Measurements from ENCODE around the gene WDR27. TPM values are rescaled to one million over a fixed set of nuclear protein-coding genes. Genes with fewer than 3 reads are reported as not detected.

The WDR27 gene
- total and polyA plus RNA-seq, 12 donors: 3.2 to 12.0 (median 6.6) TPM

DNA sequence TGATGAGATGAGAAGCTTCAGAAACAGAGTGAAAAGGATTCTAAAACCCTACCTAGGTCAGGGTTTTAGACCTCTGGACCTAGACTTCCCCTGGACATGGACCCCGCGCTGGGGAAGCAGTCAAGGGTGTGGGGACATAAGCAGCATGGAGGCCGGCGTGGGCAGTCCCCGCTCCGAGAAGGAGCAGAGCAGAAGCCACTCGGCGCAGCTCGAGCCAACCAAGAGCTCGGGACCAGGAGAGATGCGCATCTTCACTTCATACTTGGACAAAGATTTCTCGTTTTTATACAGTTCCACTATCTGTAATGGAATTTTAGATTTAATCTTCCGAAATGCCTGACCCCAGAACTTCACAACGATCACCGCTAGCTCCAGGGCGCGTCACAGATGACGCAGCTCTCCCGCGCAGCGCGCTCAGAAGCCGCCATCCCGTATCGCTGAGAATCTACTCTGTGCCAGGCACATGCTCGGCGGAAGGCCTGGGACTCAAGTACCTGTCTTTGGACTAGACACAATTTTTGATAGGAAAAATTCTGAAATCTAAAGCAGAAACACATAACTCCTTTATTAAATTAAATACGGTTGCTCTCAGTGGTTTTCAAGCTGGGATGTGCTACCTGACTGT, 60.3 kb downstream of the WDR27 start:
- 97 to 98% methylated on average over 28 of the region's 28 CpGs for WGBS, 2 donors
- Histone ChIP-seq H3K36me3 (peaks cover 0 to 8% (median 0%) of the 10 kb centered on the region in 9 donors), H3K27me3 (no peaks in the 10 kb centered on the region), H3K4me3 (no peak overlapping the region), H3K27ac (no peak overlapping the region), H3K9me3 (no peaks in the 10 kb centered on the region), H3K4me1 (no peaks in the 10 kb centered on the region)
- DNase-seq (no peak), ATAC-seq (no peak)
- intact Hi-C loops (cut with DNase I): no loop called here
- TF ChIP-seq, protein P1, sequence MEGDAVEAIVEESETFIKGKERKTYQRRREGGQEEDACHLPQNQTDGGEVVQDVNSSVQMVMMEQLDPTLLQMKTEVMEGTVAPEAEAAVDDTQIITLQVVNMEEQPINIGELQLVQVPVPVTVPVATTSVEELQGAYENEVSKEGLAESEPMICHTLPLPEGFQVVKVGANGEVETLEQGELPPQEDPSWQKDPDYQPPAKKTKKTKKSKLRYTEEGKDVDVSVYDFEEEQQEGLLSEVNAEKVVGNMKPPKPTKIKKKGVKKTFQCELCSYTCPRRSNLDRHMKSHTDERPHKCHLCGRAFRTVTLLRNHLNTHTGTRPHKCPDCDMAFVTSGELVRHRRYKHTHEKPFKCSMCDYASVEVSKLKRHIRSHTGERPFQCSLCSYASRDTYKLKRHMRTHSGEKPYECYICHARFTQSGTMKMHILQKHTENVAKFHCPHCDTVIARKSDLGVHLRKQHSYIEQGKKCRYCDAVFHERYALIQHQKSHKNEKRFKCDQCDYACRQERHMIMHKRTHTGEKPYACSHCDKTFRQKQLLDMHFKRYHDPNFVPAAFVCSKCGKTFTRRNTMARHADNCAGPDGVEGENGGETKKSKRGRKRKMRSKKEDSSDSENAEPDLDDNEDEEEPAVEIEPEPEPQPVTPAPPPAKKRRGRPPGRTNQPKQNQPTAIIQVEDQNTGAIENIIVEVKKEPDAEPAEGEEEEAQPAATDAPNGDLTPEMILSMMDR (IDR thresholded peaks at IDR 0.05): no peak

DNA sequence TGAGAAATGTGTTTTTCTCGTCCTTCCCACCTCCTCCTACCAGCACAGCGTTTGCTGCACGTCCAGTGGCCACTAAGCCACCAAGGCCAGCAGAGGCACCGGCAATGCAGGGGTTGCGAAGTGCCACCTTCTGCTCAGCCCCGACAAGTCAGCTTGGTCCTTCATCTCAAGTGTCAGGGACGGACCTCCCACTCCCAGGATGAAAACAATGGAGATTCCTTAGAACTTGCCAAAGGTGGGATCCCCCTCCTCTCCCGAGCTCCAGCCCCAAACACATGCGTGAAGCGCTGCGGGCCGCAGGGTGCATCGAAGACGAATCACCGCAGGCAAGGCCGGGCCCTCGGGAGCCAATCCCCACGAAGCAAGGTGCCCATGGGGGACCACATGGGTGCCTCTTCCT, 60.8 kb downstream of the WDR27 start:
- Histone ChIP-seq H3K4me1 (peaks cover 0 to 1% (median 0%) of the 10 kb centered on the region in 9 donors), H3K9me3 (no peaks in the 10 kb centered on the region), H3K27ac (no peak overlapping the region), H3K27me3 (no peaks in the 10 kb centered on the region), H3K36me3 (peaks cover 0 to 8% (median 0%) of the 10 kb centered on the region in 9 donors), H3K4me3 (no peak overlapping the region)
- ATAC-seq (no peak), DNase-seq (no peak)
- 92 to 93% methylated on average over 18 of the region's 18 CpGs for WGBS, 2 donors
- TF ChIP-seq, protein P1 (IDR thresholded peaks at IDR 0.05): no peak
- intact Hi-C loops (cut with DNase I): no loop called here

DNA sequence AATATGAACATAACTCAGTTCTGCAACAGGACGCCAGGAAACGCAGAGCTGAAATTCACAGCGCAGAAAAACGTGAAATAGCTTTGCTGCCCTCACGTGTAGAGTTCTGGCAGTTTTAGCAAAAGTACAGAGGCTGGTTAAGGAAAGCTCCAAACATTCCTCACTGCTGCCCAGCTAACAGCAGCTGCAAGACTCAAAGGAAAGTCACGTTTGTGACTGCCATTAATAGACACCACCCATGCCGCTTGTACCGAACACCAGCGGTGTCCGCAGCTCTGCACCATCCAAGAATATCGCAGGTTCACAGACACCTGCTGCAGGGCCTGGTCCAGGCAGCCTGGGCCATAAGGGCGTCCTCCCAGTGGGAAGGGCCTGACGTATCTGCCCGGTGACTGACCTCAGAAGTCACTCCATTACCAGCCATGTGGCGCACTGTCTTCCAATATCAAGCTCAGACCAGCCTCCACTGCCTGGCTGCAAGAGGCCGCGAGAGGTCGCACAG, 61.4 kb downstream of the WDR27 start:
- TF ChIP-seq, protein P1 (IDR thresholded peaks at IDR 0.05): no peak
- Histone ChIP-seq H3K4me3 (no peak overlapping the region), H3K27ac (no peak overlapping the region), H3K4me1 (peaks cover 0 to 3% (median 0%) of the 10 kb centered on the region in 9 donors), H3K36me3 (peaks cover 0 to 8% (median 0%) of the 10 kb centered on the region in 9 donors), H3K9me3 (no peaks in the 10 kb centered on the region), H3K27me3 (no peaks in the 10 kb centered on the region)
- DNase-seq: no peak
- WGBS, 2 donors: 88 to 92% methylated on average over 18 of the region's 18 CpGs
- ATAC-seq: peak in 1 of 8 donors; percentile 30
- intact Hi-C loops (cut with DNase I): no loop called here

DNA sequence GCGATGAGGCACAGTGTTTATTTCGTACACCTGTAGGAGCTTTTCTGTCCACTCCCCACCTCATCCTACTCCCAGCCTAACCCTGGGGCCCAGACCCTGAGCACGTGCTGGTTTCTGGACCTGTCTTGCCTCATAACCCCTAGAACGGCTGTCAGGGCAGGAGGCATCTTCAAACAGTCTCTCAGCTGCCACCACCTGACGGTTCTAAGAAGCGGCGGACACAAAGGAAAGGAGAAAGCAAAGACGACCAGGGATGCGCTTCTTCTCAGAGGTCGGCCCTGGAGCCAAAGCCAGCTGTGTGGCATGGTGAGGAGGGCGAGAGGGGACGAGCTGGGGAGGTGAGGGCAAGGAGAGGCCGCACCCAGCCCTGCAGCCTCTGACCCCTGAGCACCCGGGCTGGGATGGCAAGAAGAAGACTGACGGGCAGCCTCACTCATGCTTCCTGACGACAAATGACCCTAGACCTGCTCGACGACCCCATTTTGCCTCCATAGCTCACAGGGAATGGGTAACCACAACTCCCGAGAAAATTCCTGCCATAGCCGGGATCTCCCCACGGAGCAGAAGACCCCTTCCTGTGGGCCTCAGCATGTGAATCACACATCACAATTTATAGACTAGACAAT, 62.1 kb downstream of the WDR27 start:
- peaks cover 0 to 3% (median 0%) of the 10 kb centered on the region in 9 donors for H3K4me1 ChIP-seq
- intact Hi-C loops (cut with DNase I): no loop called here
- H3K4me3 ChIP-seq: no peak overlapping the region
- 82% methylated on average over 21 of the region's 21 CpGs for WGBS, 2 donors
- ATAC-seq (no peak), DNase-seq (no peak)
- H3K36me3 ChIP-seq: peaks cover 0 to 8% (median 0%) of the 10 kb centered on the region in 9 donors
- no peaks in the 10 kb centered on the region for H3K27me3 ChIP-seq
- H3K27ac ChIP-seq: no peak overlapping the region
- TF ChIP-seq, protein P1 (IDR thresholded peaks at IDR 0.05): no peak
- H3K9me3 ChIP-seq: no peaks in the 10 kb centered on the region

Data from heart right ventricle (tissue), 16 donors.